HepG2 (cell line): ENCODE data around the gene CCDC196. TPM values are rescaled to one million over a fixed set of nuclear protein-coding genes. Genes with fewer than 3 reads are reported as not detected.

ENCODE experiments used
- ATAC-seq: fragments of 200-7000 bp; cut with Tn5 transposase; 3 replicates; pipeline ENCODE4 v1.9.1; 2020; ENCODE audit warnings: mild to moderate bottlenecking, moderate library complexity
- BruUV-seq: library from RNA; stranded (reverse); fragments of 400-500 nt; replicated peaks from 2 replicates; lab custom pipeline; 2021; lab: Mats Ljungman, UMichigan
- CTCF ChIA-PET: fragments of 300-600 bp; formaldehyde crosslinking; extraction: SDS; loops from one replicate; lab custom pipeline; 2021; ENCODE audit warnings: low total read pairs, inconsistent platforms, low intra/inter-chr PET ratio; lab: Yijun Ruan, JAX
- POLR2A ChIA-PET: fragments of 350-600 bp; sonication (Branson Sonifier 250); formaldehyde crosslinking; loops from one replicate; lab custom pipeline; 2020; ENCODE audit warnings: antibody characterized with exemption, inconsistent platforms; lab: Yijun Ruan, JAX
- DNase-seq: peaks from one replicate; pipeline ENCODE4 v3.0.0-alpha.2; 2015; ENCODE audit warnings: low spot score
- FAIRE-seq: peaks from 3 replicates; lab custom pipeline; 2011; peaks lifted over from hg19 to GRCh38; lab: Jason Lieb, UNC
- H2AFZ ChIP-seq: one replicate; pipeline ENCODE4 v1.6.1; 2011; ENCODE audit warnings: low read length, inconsistent platforms
- H3K27ac ChIP-seq: fragments of 300-600 bp; 3 replicates; pipeline ENCODE4 v1.8.0; 2011; ENCODE audit warnings: mixed run types, mild to moderate bottlenecking, mixed read lengths, low read length, inconsistent platforms; ENCODE audit not compliant: insufficient read depth; ENCODE audit errors: extremely low read length
- H3K27me3 ChIP-seq, 2 experiments: fragments of 200-600 bp in 1 of 2; 2 replicates in 1 of 2; 3 replicates in 1 of 2; pipeline versions ENCODE4 v1.6.0 to v1.8.0; 2011; ENCODE audit warnings: low read length in 2 of 2, mild to moderate bottlenecking in 2 of 2, moderate library complexity in 2 of 2, inconsistent platforms in 1 of 2; ENCODE audit not compliant: insufficient read depth in 2 of 2, control insufficient read depth in 1 of 2
- H3K36me3 ChIP-seq, 2 experiments: fragments of 200-600 bp in 1 of 2; replicated peaks in 1 of 2; 2 replicates in 1 of 2; 3 replicates in 1 of 2; pipeline versions ENCODE4 v1.5.1 to v1.8.0; 2011; ENCODE audit warnings: low read length in 2 of 2, inconsistent platforms in 1 of 2; ENCODE audit not compliant: insufficient read depth in 2 of 2, control insufficient read depth in 1 of 2
- H3K4me1 ChIP-seq: 2 replicates; pipeline ENCODE4 v1.5.1; 2012; ENCODE audit warnings: low read length, inconsistent platforms; ENCODE audit not compliant: insufficient read depth
- H3K4me2 ChIP-seq: 2 replicates; pipeline ENCODE4 v1.6.0; 2011; ENCODE audit warnings: low read depth, low read length, inconsistent platforms
- H3K4me3 ChIP-seq, 3 experiments: fragments of 200-600 bp in 1 of 3; sonication (generic), shearing (Covaris generic) in 1 of 3; replicated peaks in 1 of 3; 2 replicates each; pipeline ENCODE4 v1.5.1; 2011 to 2016; ENCODE audit warnings: low read length in 3 of 3, inconsistent platforms in 2 of 3, low read depth in 2 of 3, mild to moderate bottlenecking in 2 of 3, control low read depth in 1 of 3, mixed read lengths in 1 of 3; ENCODE audit not compliant: insufficient read depth in 1 of 3
- H3K79me2 ChIP-seq: one replicate; pipeline ENCODE4 v1.6.1; 2011; ENCODE audit warnings: low read length, inconsistent platforms; ENCODE audit not compliant: insufficient read depth
- H3K9ac ChIP-seq: 2 replicates; pipeline ENCODE4 v1.6.0; 2011; ENCODE audit warnings: mild to moderate bottlenecking, low read depth, low read length, inconsistent platforms; ENCODE audit not compliant: insufficient read depth
- H3K9me3 ChIP-seq: 2 replicates; pipeline ENCODE4 v1.5.1; 2012; ENCODE audit warnings: mild to moderate bottlenecking, low read length
- H4K20me1 ChIP-seq: 2 replicates; pipeline ENCODE4 v1.6.0; 2011; ENCODE audit warnings: inconsistent platforms, mild to moderate bottlenecking, low read length, moderate library complexity; ENCODE audit not compliant: insufficient read depth
- ATF1 ChIP-seq: IDR thresholded peaks from 2 replicates; pipeline ENCODE4 v1.6.1; 2016; ENCODE audit warnings: mild to moderate bottlenecking, control low read depth
- GATAD1 ChIP-seq: IDR thresholded peaks from 2 replicates; pipeline ENCODE4 v1.6.1; 2016; ENCODE audit warnings: missing genetic modification reagents, missing compliant biosample characterization
- HMG20B ChIP-seq: conservative IDR thresholded peaks from 2 replicates; pipeline ENCODE4 v1.6.1; 2016; ENCODE audit warnings: missing genetic modification reagents, missing compliant biosample characterization
- ISX ChIP-seq: sonication (generic); formaldehyde crosslinking; conservative IDR thresholded peaks from 2 replicates; pipeline ENCODE4 v1.5.0; 2020; ENCODE audit warnings: missing genetic modification reagents
- MBD4 ChIP-seq: IDR thresholded peaks from 2 replicates; pipeline ENCODE4 v1.6.1; 2012; ENCODE audit warnings: low read length, inconsistent platforms, borderline replicate concordance
- NR2F1 ChIP-seq, 2 experiments: fragments of 450-650 bp in 1 of 2; formaldehyde crosslinking in 1 of 2; IDR thresholded peaks; 2 replicates each; pipeline versions ENCODE4 v1.5.0 to v1.6.1; 2016 to 2020; ENCODE audit warnings: mild to moderate bottlenecking in 1 of 2, missing compliant biosample characterization in 1 of 2, missing genetic modification reagents in 1 of 2, moderate library complexity in 1 of 2
- PAX8 ChIP-seq: sonication (generic); formaldehyde crosslinking; IDR thresholded peaks from 2 replicates; pipeline ENCODE4 v1.8.0; 2022; ENCODE audit warnings: mild to moderate bottlenecking, missing genetic modification reagents, borderline replicate concordance
- SOX13 ChIP-seq, 3 experiments: fragments of 450-650 bp in 1 of 3; sonication (generic) in 1 of 3; formaldehyde crosslinking in 1 of 3; IDR thresholded peaks in 2 of 3; conservative IDR thresholded peaks in 1 of 3; 2 replicates each; pipeline versions ENCODE4 v1.5.0 to v1.6.1; 2016 to 2020; ENCODE audit warnings: antibody characterized with exemption in 1 of 3, mild to moderate bottlenecking in 1 of 3, missing compliant biosample characterization in 1 of 3, missing genetic modification reagents in 1 of 3, moderate library complexity in 1 of 3
- TAF1 ChIP-seq: sonication (generic); formaldehyde crosslinking; IDR thresholded peaks from 2 replicates; pipeline ENCODE4 v1.4.0; 2020; ENCODE audit warnings: missing genetic modification reagents
- ZBTB33 ChIP-seq: sonication (generic); formaldehyde crosslinking; IDR thresholded peaks from 2 replicates; pipeline ENCODE4 v1.4.0; 2020; ENCODE audit warnings: missing genetic modification reagents
- ZFP62 ChIP-seq: sonication (generic); formaldehyde crosslinking; IDR thresholded peaks from 2 replicates; pipeline ENCODE4 v1.4.0; 2020; ENCODE audit warnings: missing genetic modification reagents
- ZFX ChIP-seq: sonication (generic); formaldehyde crosslinking; IDR thresholded peaks from 2 replicates; pipeline ENCODE4 v1.4.0; 2020; ENCODE audit warnings: mild to moderate bottlenecking, low read depth, missing genetic modification reagents, moderate library complexity
- ZNF251 ChIP-seq: sonication (generic); formaldehyde crosslinking; IDR thresholded peaks from 2 replicates; pipeline ENCODE4 v1.9.0; 2021; ENCODE audit warnings: mild to moderate bottlenecking, missing genetic modification reagents
- ZNF574 ChIP-seq: sonication (generic); formaldehyde crosslinking; IDR thresholded peaks from 2 replicates; pipeline ENCODE4 v1.4.0; 2020; ENCODE audit warnings: missing genetic modification reagents
- ZNF704 ChIP-seq: sonication (generic); formaldehyde crosslinking; IDR thresholded peaks from 2 replicates; pipeline ENCODE4 v1.8.1; 2023; ENCODE audit warnings: mild to moderate bottlenecking, inconsistent platforms, moderate library complexity, missing genetic modification reagents, borderline replicate concordance
- ZNF879 ChIP-seq: sonication (generic); formaldehyde crosslinking; IDR thresholded peaks from 2 replicates; pipeline ENCODE4 v1.8.1; 2023; ENCODE audit warnings: missing genetic modification reagents
- WGBS: methylation state at CpG from one replicate; pipeline ENCODE4 v1.1.6; 2017; ENCODE audit warnings: low lambda C conversion rate; 5-methylcytosine and 5-hydroxymethylcytosine counted together
- in situ Hi-C: cut with HindIII; loops from 2 replicates; pipeline ENCODE4 v1.10.0; 2017; ENCODE audit warnings: low pct_unique_long_range_greater_than_20kb; ENCODE audit not compliant: extremely low pct_ligation_motif_present
- intact Hi-C: fragments of 100-400 bp; cut with micrococcal nuclease; formaldehyde crosslinking; loops from one replicate; pipeline ENCODE4 v1.10.0; 2022; ENCODE audit not compliant: unreplicated experiment
- polyA plus RNA-seq, 8 experiments: library from polyadenylated mRNA; depleted of rRNA in 3 of 8; stranded (reverse) in 7 of 8; unstranded in 1 of 8; fragments of >200 nt; fragmentation: Illumina TruSeq in 4 of 8; extraction: Trizol in 4 of 8; gene quantifications; 2 replicates each; pipeline versions ENCODE4 v1.2.1 to v1.2.3, GENCODE V29; 2011 to 2016; ENCODE audit warnings: low read depth in 4 of 8, missing spikeins in 1 of 8, mixed read lengths in 1 of 8; ENCODE audit not compliant: insufficient read depth in 1 of 8
- total RNA-seq, 5 experiments: library from RNA; depleted of rRNA; stranded (reverse); fragments of >200 nt; fragmentation: Illumina TruSeq; extraction: Trizol; gene quantifications; 2 replicates each; pipeline ENCODE4 v1.2.3, GENCODE V29; 2016; ENCODE audit warnings: low read depth in 1 of 5

The CCDC196 gene
- total and polyA plus RNA-seq, 2 of the 13 experiments (the other 11 are each of a cell fraction or from before 2014, with no cell fraction given): not detected

GRCh38 chr14:66442953-66443571 is 43.1 kb upstream of the CCDC196 start:
- BruUV-seq: no TSS peak
- no peak overlapping the region for H3K9ac ChIP-seq
- peaks cover 18% of the 10 kb centered on the region for H3K9me3 ChIP-seq
- intact Hi-C loops: no loop called here
- no peak for FAIRE-seq
- no peak overlapping the region for H3K27ac ChIP-seq
- H3K4me1 ChIP-seq: no peaks in the 10 kb centered on the region
- H3K36me3 ChIP-seq: no peaks in the 10 kb centered on the region
- ATAC-seq: no peak
- H3K4me3 ChIP-seq: no peak overlapping the region
- H3K4me2 ChIP-seq: no peak overlapping the region
- DNase-seq: no peak
- H2AFZ ChIP-seq: no peak overlapping the region
- H3K79me2 ChIP-seq: no peaks in the 10 kb centered on the region
- 11% methylated on average over 4 of the region's 4 CpGs for WGBS
- no peaks in the 10 kb centered on the region for H3K27me3 ChIP-seq
- in situ Hi-C loops: no loop called here
- CTCF ChIA-PET: no interaction called here
- TF ChIP-seq GATAD1 (CRISPR knock-in tag): no peak
- no peak for TF ChIP-seq ZBTB33
- no peak for TF ChIP-seq ISX
- TF ChIP-seq ZNF251 (CRISPR knock-in tag): no peak
- no peak for TF ChIP-seq ZNF704
- no peak for TF ChIP-seq ATF1 (CRISPR knock-in tag)
- TF ChIP-seq PAX8 (CRISPR knock-in tag): no peak
- TF ChIP-seq HMG20B (CRISPR knock-in tag): no peak
- TF ChIP-seq SOX13 (IDR thresholded peaks at IDR 0.05): no peak
- TF ChIP-seq SOX13 (CRISPR knock-in tag; conservative IDR thresholded peaks at IDR 0.05 in 1 of 2, IDR thresholded peaks at IDR 0.05 in 1 of 2): no peak
- no peak for TF ChIP-seq ZFX (CRISPR knock-in tag)
- TF ChIP-seq ZFP62 (CRISPR knock-in tag): no peak
- no peak for TF ChIP-seq MBD4
- TF ChIP-seq ZNF879 (CRISPR knock-in tag): no peak
- TF ChIP-seq ZNF574 (CRISPR knock-in tag): no peak
- TF ChIP-seq NR2F1 (CRISPR knock-in tag; IDR thresholded peaks at IDR 0.05): no peak
- no peak for TF ChIP-seq TAF1 (CRISPR knock-in tag)
- H4K20me1 ChIP-seq: no peaks in the 10 kb centered on the region
- POLR2A ChIA-PET: no interaction called here
